GM13977 (cell line): ENCODE data around the gene ANO10.

Source experiments
- DNase-seq: peaks from one replicate; pipeline ENCODE4 v3.0.0; 2012; ENCODE audit warnings: low spot score
- CTCF ChIP-seq: IDR thresholded peaks from 2 replicates; pipeline ENCODE4 v1.5.1; 2012; ENCODE audit warnings: mild to moderate bottlenecking, control low read depth; ENCODE audit not compliant: insufficient read depth; ENCODE audit errors: extremely low read depth, missing control alignments
- in situ Hi-C: fragments of 300-500 bp; cut with MboI; formaldehyde crosslinking; loops from one replicate; pipeline ENCODE4 v1.12.0; 2022; ENCODE audit warnings: low sequenced_read_pairs, low pct_unique_long_range_greater_than_20kb, mixed read lengths, inconsistent platforms; ENCODE audit not compliant: unreplicated experiment

The ANO10 gene

DNA sequence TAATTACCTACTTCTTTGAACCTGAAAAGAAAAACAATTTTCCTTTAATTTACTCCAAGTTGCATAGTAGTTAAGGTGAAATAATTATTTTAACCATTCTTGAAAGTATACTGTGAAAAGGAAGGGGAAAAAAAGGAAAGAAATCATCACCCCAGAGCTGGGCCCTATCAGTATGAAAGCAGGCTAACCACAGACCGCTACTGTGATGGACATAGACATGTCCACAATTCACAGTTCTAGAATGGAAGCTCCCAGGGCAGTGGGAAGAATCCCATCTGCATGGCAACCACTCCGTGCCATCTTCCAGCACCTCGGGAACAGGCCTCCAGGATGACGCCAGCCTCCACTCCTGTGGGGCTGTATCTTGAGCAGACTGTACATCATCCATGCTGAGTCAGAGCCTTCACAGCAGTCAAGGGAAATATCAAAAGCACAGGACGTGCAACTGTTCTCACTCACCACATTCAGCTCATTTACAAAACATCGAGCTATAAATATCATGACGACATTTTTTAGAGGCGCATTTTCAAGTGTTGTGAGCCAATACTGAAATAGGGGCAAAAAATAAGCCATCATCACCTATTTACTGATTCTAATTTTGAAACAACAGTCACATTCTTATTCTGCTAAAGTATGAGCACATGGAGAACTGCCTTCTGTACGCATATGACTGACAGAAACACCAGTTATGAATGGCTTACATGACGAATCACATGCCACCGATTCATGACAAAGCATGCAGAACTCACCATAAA is 215.7 kb downstream of the ANO10 start:
- no peak for DNase-seq
- TF ChIP-seq CTCF, result no peak
- in situ Hi-C loops, result no loop called here

DNA sequence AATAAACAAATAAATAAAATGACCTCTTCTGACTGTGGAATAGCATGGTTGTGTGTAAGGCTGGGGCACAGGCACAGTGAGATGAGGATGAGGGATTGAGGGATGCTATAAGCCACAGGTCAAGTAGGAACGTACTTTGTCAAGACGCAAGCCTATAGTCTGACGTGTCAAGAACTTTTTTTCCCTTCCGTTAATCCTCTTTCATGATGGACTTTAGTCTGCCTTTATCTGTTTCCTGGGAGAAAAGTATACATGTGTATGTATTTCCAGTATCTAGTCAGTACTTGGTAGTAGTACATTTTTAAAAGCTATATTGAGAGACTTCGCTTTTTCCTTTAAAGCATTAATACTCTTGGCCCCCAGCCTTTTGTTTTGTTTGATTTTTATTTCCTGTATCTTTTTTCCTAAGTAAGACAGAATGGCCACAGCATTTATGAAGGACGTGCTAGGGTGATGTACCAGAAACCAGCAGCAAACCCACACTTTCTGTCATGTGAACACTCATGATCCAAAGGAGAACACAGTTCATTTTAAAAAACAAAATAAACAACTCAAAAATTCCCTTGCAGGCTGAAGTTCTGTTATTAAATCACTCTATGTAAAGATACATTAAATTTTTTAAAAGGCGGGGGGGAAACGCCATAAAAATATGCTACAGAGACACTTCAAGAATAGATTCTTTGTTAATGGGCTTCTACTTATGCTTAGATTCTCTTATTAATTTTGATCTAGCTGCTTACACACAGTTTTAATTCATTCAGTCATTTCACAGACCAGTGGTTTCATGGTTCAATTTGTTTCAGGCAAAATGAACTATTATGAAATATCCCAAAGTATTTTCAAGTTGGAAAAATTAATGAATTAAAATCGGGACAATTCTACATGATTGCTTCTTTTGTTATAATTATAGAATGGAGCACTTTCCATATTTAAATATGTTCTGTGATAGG is 220.8 kb downstream of the ANO10 start:
- no peak for TF ChIP-seq CTCF
- in situ Hi-C loops, result no loop called here
- no peak for DNase-seq

DNA sequence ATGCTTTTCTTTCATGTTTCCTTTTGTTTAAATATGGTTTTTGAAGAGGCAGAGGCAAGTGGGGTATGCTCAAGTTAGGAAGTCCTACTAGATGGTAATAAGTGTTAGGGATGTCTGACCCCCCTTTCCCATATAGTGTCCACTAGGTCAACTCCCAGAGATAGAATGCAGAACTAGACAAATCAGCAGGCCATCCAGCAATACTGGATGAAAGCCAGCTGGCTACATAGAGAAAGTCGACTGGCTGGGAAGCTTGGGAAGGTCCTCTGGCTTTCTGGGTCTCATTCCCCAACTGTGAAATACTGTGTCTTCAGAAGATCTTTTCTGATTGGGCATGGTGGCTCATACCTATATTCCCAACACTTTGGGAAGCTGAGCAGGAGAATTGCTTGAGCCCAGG is 221.6 kb downstream of the ANO10 start:
- DNase-seq, result no peak
- no peak for TF ChIP-seq CTCF
- in situ Hi-C loops, result no loop called here

DNA sequence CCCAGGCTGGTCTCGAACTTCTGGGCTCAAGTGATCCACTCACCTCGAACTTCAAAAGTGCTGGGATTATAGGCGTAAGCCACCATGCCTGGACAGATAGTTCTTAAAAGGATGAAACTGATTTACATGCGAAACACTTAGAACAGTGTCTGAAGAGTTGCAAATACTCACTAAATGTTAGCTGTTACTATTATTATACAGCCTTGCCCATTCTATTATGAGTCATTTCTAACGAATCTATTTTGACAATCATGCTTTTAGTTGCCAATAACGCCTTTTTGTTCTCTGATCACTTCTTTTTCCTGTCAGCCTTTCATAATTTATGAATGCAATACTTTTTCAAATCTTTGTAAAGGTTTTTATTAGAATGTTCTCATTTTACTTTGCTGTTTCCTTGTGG is 222.8 kb downstream of the ANO10 start:
- DNase-seq, result no peak
- in situ Hi-C loops, result loop anchor here (25.0 kb wide), 1 partner anchor 437 kb away; no protein-coding TSS in a partner anchor
- TF ChIP-seq CTCF, result no peak

DNA sequence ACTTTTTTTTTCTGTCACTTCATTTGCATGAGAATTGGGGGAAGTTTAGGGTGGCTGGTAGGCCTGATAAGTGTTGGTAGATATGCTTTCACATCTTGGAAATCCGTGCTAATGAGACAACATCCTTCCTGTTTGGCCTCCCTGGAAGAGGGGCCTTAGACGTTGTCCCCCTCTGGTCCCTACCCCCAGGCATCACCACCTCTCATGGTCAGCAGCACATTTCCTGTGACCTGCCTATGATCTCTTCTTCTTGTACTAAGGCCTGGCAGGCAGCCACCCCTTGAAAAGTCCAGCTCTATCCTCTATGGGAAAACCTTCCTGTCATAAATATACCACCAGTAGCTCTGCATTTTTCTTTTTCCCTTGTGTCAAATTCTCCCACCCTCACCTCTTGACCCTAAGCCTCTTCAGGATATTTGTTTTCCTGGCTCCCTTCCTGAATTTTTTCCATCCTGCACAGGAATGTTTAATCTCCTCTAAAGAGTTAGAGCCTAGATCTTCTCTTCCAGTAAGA is 227.7 kb downstream of the ANO10 start:
- no peak for DNase-seq
- in situ Hi-C loops, result loop anchor here (25.0 kb wide), 1 partner anchor 432 kb away; no protein-coding TSS in a partner anchor
- no peak for TF ChIP-seq CTCF

DNA sequence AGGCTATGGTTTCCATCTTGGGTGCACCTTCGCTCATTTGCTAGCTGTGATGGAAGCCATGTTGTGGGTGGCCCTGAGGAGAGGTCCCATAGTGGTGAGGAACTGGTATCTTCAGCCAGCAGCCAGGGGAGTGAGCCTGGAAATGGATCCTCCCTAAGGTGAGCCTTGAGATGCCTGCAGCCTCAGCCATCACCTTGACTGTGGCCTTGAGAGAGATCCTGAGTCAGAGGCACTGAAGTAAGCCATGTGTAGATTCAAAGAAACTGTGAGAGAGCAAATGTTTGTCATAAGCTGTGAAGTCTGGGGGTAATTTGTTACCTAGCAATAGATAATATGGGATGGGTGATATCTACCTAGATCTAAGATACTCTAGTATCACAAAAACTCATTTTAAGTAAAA is 230.2 kb downstream of the ANO10 start:
- TF ChIP-seq CTCF, result no peak
- in situ Hi-C loops, result loop anchor here (25.0 kb wide), 1 partner anchor 429 kb away; no protein-coding TSS in a partner anchor
- DNase-seq, result no peak
